ENCODE measurements around the gene PCBP3.

The PCBP3 gene

GRCh38 chr21:45727390-45727789 lies 83.9 kb downstream of the PCBP3 start:
- ATAC-seq, result no peak

- no peak for ATAC-seq
Measured at GRCh38 chr21:45735259-45736000, 91.9 kb downstream of the PCBP3 start.

GRCh38 chr21:45736042-45736689 lies 92.6 kb downstream of the PCBP3 start:
- no peak for ATAC-seq

GRCh38 chr21:45736690-45737484 lies 93.4 kb downstream of the PCBP3 start:
- no peak for ATAC-seq

- no peak for ATAC-seq
Measured at GRCh38 chr21:45737485-45738166, 94.1 kb downstream of the PCBP3 start.

GRCh38 chr21:45739218-45740087 lies 95.9 kb downstream of the PCBP3 start:
- ATAC-seq, result peak in 1 of 2 donors; percentile 27

GRCh38 chr21:45740088-45740440 lies 96.5 kb downstream of the PCBP3 start:
- no peak for ATAC-seq

GRCh38 chr21:45740491-45741357 lies 97.2 kb downstream of the PCBP3 start:
- ATAC-seq, result no peak

GRCh38 chr21:45741691-45742090 lies 98.2 kb downstream of the PCBP3 start:
- ATAC-seq, result peak in 1 of 2 donors; percentile 32

GRCh38 chr21:45742247-45742646 lies 98.7 kb downstream of the PCBP3 start:
- no peak for ATAC-seq

GRCh38 chr21:45745256-45745655 lies 101.7 kb downstream of the PCBP3 start:
- no peak for ATAC-seq

- ATAC-seq, result no peak
Measured at GRCh38 chr21:45747233-45747766, 103.8 kb downstream of the PCBP3 start.

GRCh38 chr21:45747802-45748445 lies 104.4 kb downstream of the PCBP3 start:
- ATAC-seq, result no peak

- no peak for ATAC-seq
Measured at GRCh38 chr21:45748593-45748992, 105.1 kb downstream of the PCBP3 start.

GRCh38 chr21:45749974-45750373 lies 106.4 kb downstream of the PCBP3 start:
- no peak for ATAC-seq

GRCh38 chr21:45750936-45751335 lies 107.4 kb downstream of the PCBP3 start:
- ATAC-seq, result no peak

- no peak for ATAC-seq
Measured at GRCh38 chr21:45753445-45753844, 109.9 kb downstream of the PCBP3 start.

GRCh38 chr21:45756029-45756428 lies 112.5 kb downstream of the PCBP3 start:
- ATAC-seq, result no peak

- no peak for ATAC-seq
Measured at GRCh38 chr21:45756669-45757068, 113.1 kb downstream of the PCBP3 start.

GRCh38 chr21:45761704-45762103 lies 118.2 kb downstream of the PCBP3 start:
- no peak for ATAC-seq
